ENCODE results near the gene FRMD4A.

The FRMD4A gene

GRCh38 chr10:14162629-14163344 is 167.9 kb downstream of the FRMD4A start:
- no peak for TF ChIP-seq SPI1 (IDR thresholded peaks at IDR 0.05; ENCODE audit: borderline replicate concordance, low read depth)
- Histone ChIP-seq H3K27me3 (ENCODE audit: insufficient read depth, poor library complexity, severe bottlenecking) (no peaks in the 10 kb centered on the region), H3K27ac (replicated peaks) (no peak overlapping the region), H3K4me3 (replicated peaks; ENCODE audit: insufficient read depth, low read length) (no peak overlapping the region)
- no peak for DNase-seq (ENCODE audit: low read depth in 1 of 2, low spot score in 1 of 2)

- Histone ChIP-seq H3K27ac (replicated peaks) (no peak overlapping the region), H3K4me3 (replicated peaks; ENCODE audit: insufficient read depth, low read length) (no peak overlapping the region), H3K27me3 (ENCODE audit: insufficient read depth, poor library complexity, severe bottlenecking) (no peaks in the 10 kb centered on the region)
- TF ChIP-seq CTCF (IDR thresholded peaks at IDR 0.05; ENCODE audit: insufficient read depth, low read length) (no peak), SPI1 (IDR thresholded peaks at IDR 0.05; ENCODE audit: borderline replicate concordance, low read depth) (no peak), GABPA (IDR thresholded peaks at IDR 0.05; ENCODE audit: low read depth) (no peak), POLR2AphosphoS5 (IDR thresholded peaks at IDR 0.05; ENCODE audit: low read depth) (no peak), REST (IDR thresholded peaks at IDR 0.05; ENCODE audit: insufficient replicate concordance, low read depth) (no peak)
- DNase-seq (ENCODE audit: low read depth in 1 of 2, low spot score in 1 of 2): no peak
These were observed 168.7 kb downstream of the FRMD4A start for GRCh38 chr10:14162061-14162460.

GRCh38 chr10:14160299-14160698 is 170.4 kb downstream of the FRMD4A start:
- Histone ChIP-seq H3K27ac (replicated peaks) (no peak overlapping the region), H3K4me3 (replicated peaks; ENCODE audit: insufficient read depth, low read length) (no peak overlapping the region), H3K27me3 (ENCODE audit: insufficient read depth, poor library complexity, severe bottlenecking) (no peaks in the 10 kb centered on the region)
- TF ChIP-seq SPI1 (IDR thresholded peaks at IDR 0.05; ENCODE audit: borderline replicate concordance, low read depth) (no peak), CTCF (IDR thresholded peaks at IDR 0.05; ENCODE audit: insufficient read depth, low read length) (no peak), REST (IDR thresholded peaks at IDR 0.05; ENCODE audit: insufficient replicate concordance, low read depth) (no peak), GABPA (IDR thresholded peaks at IDR 0.05; ENCODE audit: low read depth) (no peak), POLR2AphosphoS5 (IDR thresholded peaks at IDR 0.05; ENCODE audit: low read depth) (no peak)
- DNase-seq (ENCODE audit: low read depth in 1 of 2, low spot score in 1 of 2): no peak

GRCh38 chr10:14158575-14158974 is 172.1 kb downstream of the FRMD4A start:
- no peak overlapping the region for H3K27ac ChIP-seq (replicated peaks)
- H3K27me3 ChIP-seq (ENCODE audit: insufficient read depth, poor library complexity, severe bottlenecking): no peaks in the 10 kb centered on the region
- DNase-seq (ENCODE audit: low read depth in 1 of 2, low spot score in 1 of 2): no peak
- TF ChIP-seq CTCF (IDR thresholded peaks at IDR 0.05; ENCODE audit: insufficient read depth, low read length): no peak
- TF ChIP-seq GABPA (IDR thresholded peaks at IDR 0.05; ENCODE audit: low read depth): no peak
- TF ChIP-seq REST (IDR thresholded peaks at IDR 0.05; ENCODE audit: insufficient replicate concordance, low read depth): no peak
- TF ChIP-seq POLR2AphosphoS5 (IDR thresholded peaks at IDR 0.05; ENCODE audit: low read depth): no peak
- TF ChIP-seq SPI1 (IDR thresholded peaks at IDR 0.05; ENCODE audit: borderline replicate concordance, low read depth): no peak
- no peak overlapping the region for H3K4me3 ChIP-seq (replicated peaks; ENCODE audit: insufficient read depth, low read length)

Data from HL-60 (cell line).